Omental fat pad (tissue), 4 donors: ENCODE data around the gene ATP13A2. TPM values are rescaled to one million over a fixed set of nuclear protein-coding genes. Genes with fewer than 3 reads are reported as not detected.

ENCODE experiments used
- ATAC-seq: fragments of 150-250 bp; one replicate; pipeline ENCODE4 v1.9.1; 2016; ENCODE audit warnings: mild to moderate bottlenecking, moderate library complexity; ENCODE audit not compliant: low FRiP score
- DNase-seq: peaks from one replicate; pipeline ENCODE4 v3.0.0-alpha.2; 2019; ENCODE audit warnings: low spot score
- CTCF ChIP-seq, 3 donors: fragments of 450-650 bp; IDR thresholded peaks; one replicate each; pipeline ENCODE4 v1.5.1; 2016 to 2017; ENCODE audit warnings: antibody characterized with exemption in 3 of 3, mild to moderate bottlenecking in 3 of 3, moderate library complexity in 2 of 3
- total RNA-seq, 4 donors: library from RNA; depleted of rRNA; stranded (reverse); fragments of >200 nt; gene quantifications; one replicate each; pipeline ENCODE4 v1.1.0, GENCODE V29; 2016

ATP13A2 gene
- total RNA-seq, 4 donors from 2014 or later = 18.7 to 38.9 (median 32.8) TPM

GRCh38 chr1:17053685-17054410 is 42.1 kb upstream of the ATP13A2 start, which contains the start of gene SDHB:
Gene SDHB, minus strand, starts transcription at chr1:17054032. Its CDS starts 13 bp downstream, at chr1:17054019.
- TF ChIP-seq CTCF (IDR thresholded peaks at IDR 0.05) = no peak
- ATAC-seq = peak; percentile 100
- peak; percentile 94 for DNase-seq

GRCh38 chr1:17053086-17053684 is 41.5 kb upstream of the ATP13A2 start:
- DNase-seq = no peak
- ATAC-seq = no peak
- no peak for TF ChIP-seq CTCF (IDR thresholded peaks at IDR 0.05)

- TF ChIP-seq CTCF (IDR thresholded peaks at IDR 0.05) = no peak
- DNase-seq (no peak), ATAC-seq (no peak)
Observed at GRCh38 chr1:17052641-17053040, 40.9 kb upstream of the ATP13A2 start.

- DNase-seq (no peak), ATAC-seq (no peak)
- TF ChIP-seq CTCF (IDR thresholded peaks at IDR 0.05) = no peak
Observed at GRCh38 chr1:17052038-17052437, 40.3 kb upstream of the ATP13A2 start.

- ATAC-seq (no peak), DNase-seq (no peak)
- no peak for TF ChIP-seq CTCF (IDR thresholded peaks at IDR 0.05)
Observed at GRCh38 chr1:17047924-17048323, 36.2 kb upstream of the ATP13A2 start.

- no peak for DNase-seq
- no peak for TF ChIP-seq CTCF (IDR thresholded peaks at IDR 0.05)
- ATAC-seq = no peak
Observed at GRCh38 chr1:17046334-17046657, 34.6 kb upstream of the ATP13A2 start.
